ENCODE measurements around the gene RCOR1.
A peak's percentile ranks its signal among the peaks of the same experiment; 100 is the strongest.
"Not testable (repeated sequence)": the region's sequence is repeated elsewhere in the genome, so short reads cannot be mapped to it uniquely, and the experiment has no call there.

RCOR1 gene

DNA sequence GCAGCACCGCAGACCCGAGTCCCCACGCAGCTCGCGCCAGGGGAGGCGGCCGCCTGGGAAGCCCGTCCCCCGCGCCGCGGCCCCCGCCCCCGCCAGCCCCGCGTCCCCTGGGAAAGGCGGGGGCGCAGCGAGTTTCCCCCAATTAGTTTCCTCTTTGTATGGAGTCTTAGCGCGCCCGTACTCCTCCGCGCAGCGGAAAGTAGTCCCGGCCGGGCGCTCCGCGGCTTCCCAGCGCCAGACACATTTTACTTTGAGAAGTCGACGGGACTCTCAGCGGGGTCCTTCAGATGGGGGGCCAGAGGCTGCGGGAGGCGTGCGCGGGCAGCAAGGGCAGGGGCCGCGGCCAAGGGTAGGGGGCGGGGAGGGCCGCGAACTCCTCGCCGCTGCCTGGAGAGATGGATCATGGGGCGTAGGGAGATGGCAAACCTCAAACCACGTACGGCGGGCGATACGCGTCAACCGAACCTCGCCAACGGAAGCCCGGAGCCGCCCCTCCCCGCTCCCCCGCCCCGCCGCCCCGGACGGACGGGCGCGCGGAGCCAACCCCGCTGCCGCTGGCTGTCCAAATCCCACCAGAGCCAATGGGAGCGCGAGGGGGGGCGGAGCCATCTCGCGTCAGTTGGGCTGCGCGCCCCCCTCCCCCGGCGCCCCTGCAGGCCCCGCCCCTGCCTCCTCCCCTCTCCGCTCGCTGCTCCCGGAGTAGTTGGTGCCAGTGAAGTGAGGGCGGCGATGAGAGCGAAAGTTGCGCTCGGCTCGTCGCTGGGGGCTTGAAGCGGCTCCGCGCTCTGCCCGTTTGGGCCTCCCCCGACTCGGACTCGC, at the start of gene RCOR1:
Gene RCOR1, plus strand, starts transcription at position 706 of the 819 bp plus-strand sequence. CDS start 238 bp downstream, outside the sequence.
- DNase-seq = peak; percentile 83

- DNase-seq = no peak
Observed at GRCh38 chr14:102544046-102544746, 48.3 kb upstream of the RCOR1 start.

DNA sequence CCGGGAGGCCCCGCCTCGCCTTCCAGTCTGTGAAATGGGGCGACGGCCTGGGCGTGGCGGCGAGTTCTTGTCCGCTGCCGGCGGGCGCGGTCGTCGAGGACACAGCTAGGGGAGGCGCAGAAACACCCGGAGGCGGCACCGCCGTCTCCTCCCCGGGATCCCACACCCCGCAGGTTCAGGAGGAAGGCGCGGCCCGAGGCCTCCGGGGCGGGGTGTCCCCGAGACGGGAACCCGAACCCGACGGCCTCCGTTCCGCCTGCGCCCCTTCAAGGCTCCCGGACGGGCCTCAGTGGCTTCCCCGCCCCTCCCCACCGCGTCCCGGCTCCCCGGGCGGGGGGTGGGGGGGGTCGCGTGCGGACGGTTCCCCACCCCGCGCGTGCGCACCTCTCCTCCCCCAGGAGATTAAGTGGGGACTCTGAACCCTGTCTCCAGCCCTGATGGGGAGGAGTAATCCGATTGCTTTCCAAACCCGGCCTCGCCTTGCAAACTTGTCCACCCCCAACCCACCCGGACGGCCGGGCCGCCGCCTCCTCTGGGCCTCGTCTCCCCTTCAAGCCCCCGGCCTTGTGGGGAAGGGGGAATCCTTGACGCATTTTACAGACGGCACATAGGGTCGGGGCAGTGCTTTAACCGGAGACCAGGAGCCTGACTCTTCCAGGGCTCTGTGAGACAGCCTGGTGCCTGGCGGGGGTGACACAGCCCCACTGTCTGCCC, 47.5 kb upstream of the RCOR1 start:
- no peak for DNase-seq

GRCh38 chr14:102545461-102546265, 46.8 kb upstream of the RCOR1 start:
- no peak for DNase-seq

DNA sequence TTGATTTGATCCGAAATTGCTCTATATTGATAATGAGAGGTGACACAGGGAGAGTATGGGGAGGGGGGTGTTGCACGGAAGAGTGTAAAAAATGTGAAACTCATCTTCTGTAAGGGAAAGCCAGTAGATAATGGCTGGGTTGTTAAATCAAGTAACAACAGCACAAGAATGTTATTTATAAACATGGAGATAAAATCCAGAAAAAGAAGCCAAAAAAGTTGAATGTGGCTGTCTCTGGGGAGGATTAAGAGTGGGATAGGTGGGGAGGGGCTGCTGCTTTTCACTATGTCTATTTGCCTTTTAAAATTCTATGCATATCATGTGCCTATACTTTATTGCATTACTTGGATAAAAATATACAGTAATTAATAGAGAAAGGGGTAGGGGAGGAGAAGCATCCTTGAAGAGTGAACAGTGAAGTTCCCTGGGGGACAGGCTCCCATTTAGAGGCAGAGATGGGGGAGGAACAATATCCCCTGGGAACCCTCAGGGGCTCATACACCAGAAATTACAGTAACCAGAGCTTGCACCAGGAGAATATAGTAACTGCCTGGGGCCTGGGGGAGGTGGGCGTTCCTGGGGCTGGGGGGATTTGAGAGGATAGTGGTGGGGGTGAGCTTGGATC, 43.7 kb upstream of the RCOR1 start:
- no peak for DNase-seq

DNA sequence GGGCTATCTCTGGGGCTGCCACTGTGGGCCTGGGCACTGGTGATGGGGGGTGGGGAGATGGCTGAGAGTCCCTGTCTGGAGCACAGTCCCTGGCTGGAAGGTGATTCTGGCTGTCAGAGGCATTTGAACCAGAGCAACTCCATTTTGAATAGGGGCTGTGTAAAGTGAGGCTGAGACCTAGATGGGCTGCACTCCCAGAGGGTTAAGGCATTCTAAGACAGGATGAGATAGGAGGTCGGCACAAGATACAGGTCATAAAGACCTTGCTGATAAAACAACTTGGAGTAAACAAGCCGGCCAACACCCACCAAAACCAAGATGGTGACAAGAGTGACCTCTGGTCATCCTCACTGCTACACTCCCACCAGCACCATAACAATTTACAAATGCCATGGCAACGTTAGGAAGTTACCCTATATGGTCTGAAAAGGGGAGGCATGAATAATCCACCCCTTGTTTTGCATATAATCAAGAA, 41.5 kb upstream of the RCOR1 start:
- not testable (repeated sequence) for DNase-seq

- no peak for DNase-seq
Observed at GRCh38 chr14:102551995-102552705, 40.3 kb upstream of the RCOR1 start.

GRCh38 chr14:102554821-102555819, 37.3 kb upstream of the RCOR1 start:
- DNase-seq = no peak

DNA sequence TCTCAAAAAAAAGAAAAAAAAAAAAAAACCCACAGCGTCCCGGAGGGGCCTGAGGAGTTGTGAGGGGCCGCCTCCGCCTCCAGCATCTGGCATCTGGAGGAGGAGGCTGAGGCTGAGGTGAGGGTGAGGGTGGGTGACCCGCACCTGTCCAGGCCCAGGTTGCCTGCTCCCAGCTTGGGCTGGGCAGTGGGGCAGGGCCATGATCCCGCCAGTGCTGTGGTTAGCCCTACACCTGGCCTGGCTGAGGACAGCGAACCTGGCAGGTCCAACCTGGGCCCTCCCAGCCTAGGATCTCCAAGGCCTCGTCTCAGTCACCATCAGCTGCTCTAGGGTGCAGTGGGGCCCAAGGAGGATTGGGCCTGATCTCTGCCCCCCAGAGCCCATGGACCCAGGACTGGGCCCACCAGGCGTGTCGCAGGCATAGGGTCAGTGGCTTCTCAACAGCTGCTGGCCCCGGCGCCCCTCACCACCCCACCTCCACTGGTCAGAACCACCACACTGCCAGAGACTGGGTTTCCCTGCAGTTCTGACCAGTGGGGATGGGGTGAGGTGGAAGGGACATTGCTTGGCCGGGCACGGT, 36.3 kb upstream of the RCOR1 start:
- no peak for DNase-seq

DNA sequence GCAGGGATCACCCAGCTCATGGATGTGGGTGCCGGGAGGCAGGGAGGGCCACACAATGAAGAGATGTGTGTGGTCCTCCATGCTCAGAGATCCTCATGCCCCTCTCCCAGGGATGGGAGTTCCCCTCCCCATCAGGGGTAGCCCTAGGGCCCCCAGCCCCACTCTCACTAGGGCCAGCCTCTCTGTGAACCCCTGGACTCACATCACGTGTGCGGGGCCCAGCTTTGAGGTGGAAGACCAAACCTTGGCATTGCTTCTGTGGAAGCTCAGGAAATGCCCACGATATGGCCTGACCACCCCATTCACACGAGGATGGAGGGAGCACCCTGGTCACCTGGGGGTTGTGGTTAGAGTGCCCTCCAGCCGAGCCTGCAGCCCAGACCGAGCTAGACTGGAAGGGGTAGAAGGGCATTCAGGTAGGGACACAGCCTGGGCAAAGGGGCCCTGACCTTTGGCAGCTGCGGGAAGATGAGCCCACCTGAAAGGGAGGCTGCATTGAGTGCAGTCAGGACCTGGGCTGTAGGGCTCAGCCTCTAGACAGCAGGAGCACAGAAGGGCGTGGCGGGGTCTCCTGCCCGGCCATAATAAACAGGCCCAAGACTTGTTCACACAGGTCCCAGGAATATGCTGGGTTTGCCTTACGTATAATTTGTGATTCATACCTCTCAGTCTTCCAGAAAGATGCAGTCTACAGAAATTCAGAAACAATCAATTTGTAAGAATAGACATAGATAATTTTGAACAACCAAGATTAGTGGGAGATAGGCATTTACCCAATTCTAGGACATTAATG, 34.8 kb upstream of the RCOR1 start:
- DNase-seq = no peak

DNA sequence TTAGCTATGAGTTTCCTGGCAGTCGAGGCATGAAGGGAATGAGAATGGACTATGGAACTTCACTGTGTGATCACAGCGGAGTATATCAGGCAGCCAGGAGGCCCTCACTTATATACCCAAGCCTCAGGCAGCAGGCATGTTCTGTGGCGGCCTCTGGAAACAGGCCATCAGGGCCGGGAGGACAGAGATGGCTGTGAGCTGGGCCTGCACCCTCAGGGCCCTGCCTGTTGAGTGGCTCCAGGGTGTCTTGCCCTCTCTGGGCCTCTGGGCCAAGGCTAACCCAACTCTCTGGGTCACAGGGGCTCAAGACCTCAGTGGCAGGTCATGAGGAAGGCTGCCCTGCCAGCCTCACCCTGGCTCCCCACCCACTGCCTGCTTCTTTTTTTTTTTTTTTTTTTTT, 33.9 kb upstream of the RCOR1 start:
- DNase-seq = no peak

GRCh38 chr14:102560458-102561261, 31.8 kb upstream of the RCOR1 start:
- no peak for DNase-seq

DNA sequence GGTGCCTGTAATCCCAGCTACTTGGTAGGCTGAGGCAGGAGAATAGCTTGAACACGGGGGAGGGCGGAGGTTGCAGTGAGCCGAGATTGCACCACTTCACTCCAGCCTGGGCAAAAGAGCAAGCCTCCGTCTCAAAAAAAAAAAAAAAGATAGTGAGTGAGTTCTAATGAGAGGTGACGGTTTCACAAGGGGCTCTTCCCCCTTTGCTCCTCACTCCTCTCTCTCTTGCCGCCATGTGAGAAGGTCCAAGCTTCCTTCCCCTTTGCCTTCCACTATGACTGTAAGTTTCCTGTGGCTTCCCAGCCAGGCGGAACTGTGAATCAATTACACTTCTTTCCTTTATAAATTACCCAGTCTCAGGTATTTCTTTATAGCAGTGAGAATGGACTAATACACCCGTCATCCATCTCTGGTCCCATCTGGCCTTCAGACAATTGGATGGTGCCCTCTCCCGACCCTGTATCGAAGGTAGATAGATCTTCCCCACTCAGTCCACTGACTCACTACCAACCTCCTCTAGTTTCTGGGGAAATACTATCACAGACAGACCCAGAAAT, 27.0 kb upstream of the RCOR1 start:
- DNase-seq = no peak

- no peak for DNase-seq
Observed at GRCh38 chr14:102565959-102566358, 26.5 kb upstream of the RCOR1 start.

GRCh38 chr14:102568115-102568614, 24.3 kb upstream of the RCOR1 start:
- DNase-seq = no peak

- no peak for DNase-seq
Observed at GRCh38 chr14:102570334-102570995, 22.0 kb upstream of the RCOR1 start.

GRCh38 chr14:102571043-102571442, 21.4 kb upstream of the RCOR1 start:
- DNase-seq = no peak

Data from SHP77 treated with DMSO at 0.1 percent for 48 hours (cell line).